ENCODE data around the gene NDUFS7.

NDUFS7 gene

DNA sequence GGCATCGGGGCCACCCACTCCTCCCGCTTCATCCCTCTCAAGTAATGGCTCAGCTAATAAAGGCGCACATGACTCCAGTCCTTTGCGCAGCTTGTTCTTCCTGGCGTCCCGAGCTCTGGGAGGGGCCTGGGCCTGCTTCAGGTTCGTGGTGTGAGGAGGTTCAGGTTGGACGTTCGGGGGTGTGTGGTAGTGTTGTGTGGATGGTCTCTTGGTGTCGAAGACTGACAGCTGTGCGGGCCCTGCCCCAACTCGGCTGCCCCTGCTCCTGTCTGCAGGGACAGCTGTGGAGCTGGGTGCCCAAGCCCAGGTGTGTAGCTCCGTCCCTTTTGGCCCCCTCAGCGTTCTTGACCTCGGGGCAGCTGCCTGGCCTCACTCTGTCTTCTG is 56.7 kb downstream of the NDUFS7 start:
- Histone ChIP-seq H3K4me3 (ENCODE audit: insufficient read depth, low read depth, low read length, poor library complexity, severe bottlenecking) (no peak overlapping the region), H3K27me3 (replicated peaks; ENCODE audit: control insufficient read depth, insufficient read depth, low read length, poor library complexity, severe bottlenecking) (peaks cover 2% of the 10 kb centered on the region), H3K9me3 (ENCODE audit: control insufficient read depth, low read length) (no peaks in the 10 kb centered on the region), H3K27ac (ENCODE audit: insufficient read depth, low read length, poor library complexity, severe bottlenecking) (no peak overlapping the region), H3K4me1 (ENCODE audit: control insufficient read depth, insufficient read depth, low read length, poor library complexity, severe bottlenecking) (peaks cover 19% of the 10 kb centered on the region), H3K36me3 (ENCODE audit: control insufficient read depth, insufficient read depth, low read length) (peaks cover 36% of the 10 kb centered on the region)
- DNase-seq = no peak

DNA sequence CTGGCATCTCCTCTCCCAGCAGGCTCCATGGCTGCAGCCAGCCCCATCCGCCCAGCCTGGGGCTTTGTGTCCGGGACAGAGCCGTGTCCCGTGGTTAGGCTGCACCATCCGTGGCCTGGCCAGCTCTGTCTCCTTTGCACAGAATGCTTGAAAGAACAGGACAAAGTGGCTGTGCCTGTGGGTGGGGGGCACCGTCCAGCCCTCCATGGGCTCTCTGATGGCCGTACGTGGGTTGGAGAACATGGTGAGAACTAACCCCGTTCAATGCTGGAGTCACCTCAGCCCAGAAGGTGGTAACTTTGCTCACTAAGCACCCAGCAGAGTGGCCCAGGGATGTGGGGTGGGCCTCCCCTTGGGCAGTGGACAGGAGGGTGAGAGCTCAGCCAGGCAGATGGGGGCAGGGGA is 57.3 kb downstream of the NDUFS7 start:
- no peaks in the 10 kb centered on the region for H3K9me3 ChIP-seq (ENCODE audit: control insufficient read depth, low read length)
- no peak overlapping the region for H3K4me3 ChIP-seq (ENCODE audit: insufficient read depth, low read depth, low read length, poor library complexity, severe bottlenecking)
- H3K36me3 ChIP-seq (ENCODE audit: control insufficient read depth, insufficient read depth, low read length) = peaks cover 34% of the 10 kb centered on the region
- no peak overlapping the region for H3K27ac ChIP-seq (ENCODE audit: insufficient read depth, low read length, poor library complexity, severe bottlenecking)
- H3K27me3 ChIP-seq (replicated peaks; ENCODE audit: control insufficient read depth, insufficient read depth, low read length, poor library complexity, severe bottlenecking) = peaks cover 7% of the 10 kb centered on the region
- no peak for DNase-seq
- peaks cover 22% of the 10 kb centered on the region for H3K4me1 ChIP-seq (ENCODE audit: control insufficient read depth, insufficient read depth, low read length, poor library complexity, severe bottlenecking)

DNA sequence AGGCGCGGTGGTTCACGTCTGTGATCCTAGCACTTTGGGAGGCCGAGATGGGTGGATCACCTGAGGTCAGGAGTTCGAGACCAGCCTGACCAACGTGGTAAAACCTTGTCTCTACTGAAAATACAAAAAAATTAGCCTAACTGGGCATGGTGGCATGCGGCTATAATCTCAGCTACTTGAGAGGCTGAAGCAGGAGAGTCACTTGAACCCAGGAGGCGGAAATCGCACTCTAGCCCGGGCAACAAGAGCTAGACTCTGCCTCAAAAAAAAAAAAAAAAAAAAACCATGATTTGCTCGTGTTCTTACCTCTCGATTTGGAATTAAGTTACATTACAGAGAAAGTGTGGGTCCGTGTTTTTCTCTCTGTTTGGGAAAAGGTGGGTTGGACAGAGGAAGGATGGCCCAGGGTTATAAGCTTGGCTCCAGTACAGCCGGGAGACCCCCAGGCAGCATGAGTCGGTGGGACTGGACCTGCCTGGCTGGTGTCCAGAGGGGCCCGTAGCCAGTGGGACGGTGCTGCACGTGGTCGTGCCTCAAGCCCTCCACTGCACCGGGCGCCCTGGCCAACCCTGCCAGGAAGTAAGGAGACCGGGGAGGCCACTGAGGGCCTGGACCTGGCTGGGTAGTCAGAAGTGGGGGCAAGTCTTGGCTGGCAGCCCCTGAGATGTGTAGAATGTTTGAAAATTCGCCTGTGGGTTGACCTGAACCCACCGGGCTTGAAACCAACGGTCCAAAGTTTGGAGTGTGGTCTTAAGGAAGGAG is 58.2 kb downstream of the NDUFS7 start:
- H3K4me3 ChIP-seq (ENCODE audit: insufficient read depth, low read depth, low read length, poor library complexity, severe bottlenecking) = no peak overlapping the region
- peaks cover 34% of the 10 kb centered on the region for H3K36me3 ChIP-seq (ENCODE audit: control insufficient read depth, insufficient read depth, low read length)
- no peak for DNase-seq
- peaks cover 16% of the 10 kb centered on the region for H3K27me3 ChIP-seq (replicated peaks; ENCODE audit: control insufficient read depth, insufficient read depth, low read length, poor library complexity, severe bottlenecking)
- no peaks in the 10 kb centered on the region for H3K9me3 ChIP-seq (ENCODE audit: control insufficient read depth, low read length)
- no peak overlapping the region for H3K27ac ChIP-seq (ENCODE audit: insufficient read depth, low read length, poor library complexity, severe bottlenecking)
- H3K4me1 ChIP-seq (ENCODE audit: control insufficient read depth, insufficient read depth, low read length, poor library complexity, severe bottlenecking) = peaks cover 30% of the 10 kb centered on the region
